Activated CD8-positive, alpha-beta T cell treated with anti-CD3 and anti-CD28 coated beads, Interleukin-2, amount 10 ng/mL, durations not matched to agents 7 days and 5 days (primary cell): ENCODE data around the gene GPALPP1. TPM values are rescaled to one million over a fixed set of nuclear protein-coding genes. Genes with fewer than 3 reads are reported as not detected.
"Not testable (repeated sequence)": the region's sequence is repeated elsewhere in the genome, so short reads cannot be mapped to it uniquely, and the experiment has no call there.

Experiments
- ATAC-seq: fragments of 150-1000 bp; cut with Tn5 transposase; one replicate; pipeline ENCODE4 v1.10.0; 2021; ENCODE audit warnings: moderate library complexity
- CTCF ChIA-PET: fragments of 350-600 bp; sonication (Branson Sonifier 250); formaldehyde crosslinking; loops from one replicate; lab custom pipeline; 2021; ENCODE audit warnings: antibody characterized with exemption; lab: Charles Lee
- POLR2A ChIA-PET: fragments of 350-600 bp; sonication (Branson Sonifier 250); formaldehyde crosslinking; loops from one replicate; lab custom pipeline; 2021; ENCODE audit warnings: antibody characterized with exemption; lab: Charles Lee
- DNase-seq: peaks from one replicate; pipeline ENCODE4 v3.0.0-alpha.2; 2020
- H3K27ac Mint-ChIP-seq: one replicate; pipeline ENCODE4 v1.8.0; 2021; ENCODE audit warnings: mild to moderate bottlenecking, mixed read lengths
- H3K27me3 Mint-ChIP-seq: one replicate; pipeline ENCODE4 v1.8.0; 2021; ENCODE audit warnings: low read depth, mixed read lengths
- H3K36me3 Mint-ChIP-seq: one replicate; pipeline ENCODE4 v1.8.0; 2021; ENCODE audit warnings: low read depth, mixed read lengths
- H3K4me1 Mint-ChIP-seq: one replicate; pipeline ENCODE4 v1.8.0; 2021; ENCODE audit warnings: low read depth, mixed read lengths
- H3K4me3 Mint-ChIP-seq: one replicate; pipeline ENCODE4 v1.8.0; 2021; ENCODE audit warnings: mild to moderate bottlenecking, mixed read lengths
- H3K9me3 Mint-ChIP-seq: one replicate; pipeline ENCODE4 v1.8.0; 2022; ENCODE audit warnings: mixed read lengths; ENCODE audit not compliant: insufficient read depth
- total RNA-seq, 2 experiments: library from RNA; stranded (reverse); gene quantifications; one replicate each; pipeline ENCODE4 v1.2.3, GENCODE V29; 2021

The GPALPP1 gene
- total RNA-seq, 2 experiments from 2014 or later: 28.9 to 31.9 TPM

DNA sequence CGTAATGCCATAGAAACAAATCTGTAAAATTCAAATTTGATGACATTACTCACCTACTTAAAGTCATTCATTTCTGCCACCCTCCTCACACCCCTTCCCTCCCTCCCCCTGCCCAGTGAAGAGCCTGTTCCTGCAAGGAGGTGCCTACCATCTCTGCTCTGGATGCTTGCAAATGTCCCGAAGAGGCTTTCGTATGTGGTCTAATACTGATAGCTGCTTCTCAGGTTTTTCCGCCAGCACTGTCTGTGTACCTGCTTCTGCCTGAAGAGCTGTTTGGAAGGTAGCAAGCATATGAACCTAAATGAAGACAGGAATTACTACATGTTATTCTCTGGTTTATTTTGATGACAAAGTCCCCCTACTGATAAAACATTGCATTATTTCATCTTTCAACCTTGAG is 57.1 kb downstream of the GPALPP1 start:
- H3K27me3 Mint-ChIP-seq: peaks cover 23% of the 10 kb centered on the region
- H3K4me3 Mint-ChIP-seq: peak overlapping the region; percentile 73
- ATAC-seq (no peak), DNase-seq (no peak)
- ChIA-PET CTCF (interaction anchor here (0.6 to 5.1 kb wide), 44 partner anchors 8 to 1080 kb away, joined by 3 to 92 read pairs (median 4); partner anchors contain the start of genes GTF2F2 and TPT1), POLR2A (interaction anchor here (1.0 kb wide), 1 partner anchor 9 kb away, joined by 3 read pairs; no protein-coding TSS in a partner anchor)
- H3K9me3 Mint-ChIP-seq: no peaks in the 10 kb centered on the region
- H3K27ac Mint-ChIP-seq: no peak overlapping the region
- no peaks in the 10 kb centered on the region for H3K36me3 Mint-ChIP-seq
- peaks cover 15% of the 10 kb centered on the region for H3K4me1 Mint-ChIP-seq

DNA sequence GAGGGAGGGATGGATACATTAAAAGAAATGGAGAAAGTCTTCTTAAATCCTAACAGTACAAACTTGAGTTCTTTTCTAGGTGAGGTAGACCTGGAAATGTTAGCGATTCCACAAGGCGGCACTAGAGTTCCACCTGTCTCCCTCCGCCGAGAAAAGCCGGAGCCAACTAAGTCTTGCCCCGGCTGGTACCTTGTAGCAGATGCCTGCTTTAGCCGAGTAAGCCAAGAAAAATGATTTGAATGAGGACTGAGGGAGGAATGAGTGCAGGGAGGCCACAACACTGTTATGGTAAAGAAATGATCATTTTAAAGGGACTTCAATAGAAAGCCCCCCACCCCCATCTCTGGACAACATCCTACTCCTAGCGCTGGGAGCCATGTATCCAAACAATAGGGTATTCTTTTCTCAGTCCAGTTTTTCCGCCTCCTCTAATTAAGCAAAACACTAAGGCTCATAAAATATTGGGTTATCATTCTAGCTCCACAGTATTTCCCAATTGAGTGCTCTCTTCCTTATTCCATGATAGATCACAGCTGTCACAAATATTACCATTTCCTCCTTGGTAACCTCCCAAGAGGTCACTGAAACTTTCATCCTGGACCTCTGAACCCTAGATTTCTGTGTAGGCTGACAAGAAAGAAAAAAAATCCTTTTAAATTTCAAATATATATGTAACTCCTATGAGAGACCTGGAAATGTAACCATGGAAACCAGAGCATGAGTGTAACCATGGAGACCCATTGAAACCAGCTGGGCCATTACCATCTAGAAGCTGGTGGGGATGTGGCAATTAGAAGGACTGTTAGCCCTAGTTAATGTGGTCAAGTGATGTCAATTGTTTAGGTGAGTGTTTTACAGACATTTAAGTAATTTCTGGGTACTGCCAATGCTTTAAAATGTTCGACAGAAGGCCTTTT is 58.3 kb downstream of the GPALPP1 start:
- ATAC-seq (peak; percentile 93), DNase-seq (peak; percentile 86)
- peaks cover 23% of the 10 kb centered on the region for H3K27me3 Mint-ChIP-seq
- POLR2A ChIA-PET: interaction anchor here (0.5 kb wide), 1 partner anchor 215 kb away, joined by 3 read pairs; no protein-coding TSS in a partner anchor
- CTCF ChIA-PET: interaction anchor here (0.5 to 5.1 kb wide), 43 partner anchors 9 to 1078 kb away, joined by 3 to 92 read pairs (median 4); partner anchors contain the start of genes GTF2F2 and TPT1
- peak overlapping the region; percentile 73 for H3K4me3 Mint-ChIP-seq
- no peaks in the 10 kb centered on the region for H3K9me3 Mint-ChIP-seq
- no peaks in the 10 kb centered on the region for H3K36me3 Mint-ChIP-seq
- H3K27ac Mint-ChIP-seq: no peak overlapping the region
- H3K4me1 Mint-ChIP-seq: peaks cover 15% of the 10 kb centered on the region

DNA sequence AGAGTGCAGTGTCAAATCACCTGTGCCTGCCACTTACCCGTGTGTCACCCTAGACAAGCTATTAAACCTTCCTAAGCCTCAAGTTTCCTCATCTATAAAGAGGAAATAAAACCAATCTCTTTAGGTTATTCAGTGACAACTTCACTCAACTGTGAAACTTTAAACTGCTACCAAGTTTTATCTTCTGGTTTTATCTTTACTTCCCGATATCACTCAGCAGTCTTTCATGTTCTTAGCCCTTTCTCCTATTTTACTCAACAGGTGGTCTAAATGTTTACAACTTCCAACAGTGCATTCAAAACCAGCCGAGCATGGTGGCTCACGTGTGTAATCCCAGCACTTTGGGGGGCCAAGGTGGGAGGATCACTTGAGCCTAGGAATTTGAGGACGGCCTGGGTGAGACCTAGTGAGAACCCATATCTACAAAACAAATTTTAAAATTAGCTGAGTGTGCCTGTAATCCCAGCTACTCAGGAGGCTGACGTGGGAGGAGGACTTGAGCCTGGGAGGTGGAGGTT is 59.6 kb downstream of the GPALPP1 start:
- peaks cover 15% of the 10 kb centered on the region for H3K4me1 Mint-ChIP-seq
- no peak overlapping the region for H3K4me3 Mint-ChIP-seq
- POLR2A ChIA-PET: interaction anchor here (0.8 to 0.9 kb wide), 2 partner anchors 18 to 283 kb away, joined by 3 read pairs; no protein-coding TSS in a partner anchor
- no peak for ATAC-seq
- CTCF ChIA-PET: interaction anchor here (0.9 to 5.1 kb wide), 11 partner anchors 14 to 442 kb away, joined by 3 to 92 read pairs (median 7); partner anchors contain the start of gene TPT1
- no peak overlapping the region for H3K27ac Mint-ChIP-seq
- H3K27me3 Mint-ChIP-seq: peaks cover 22% of the 10 kb centered on the region
- H3K36me3 Mint-ChIP-seq: no peaks in the 10 kb centered on the region
- DNase-seq: no peak
- H3K9me3 Mint-ChIP-seq: no peaks in the 10 kb centered on the region

DNA sequence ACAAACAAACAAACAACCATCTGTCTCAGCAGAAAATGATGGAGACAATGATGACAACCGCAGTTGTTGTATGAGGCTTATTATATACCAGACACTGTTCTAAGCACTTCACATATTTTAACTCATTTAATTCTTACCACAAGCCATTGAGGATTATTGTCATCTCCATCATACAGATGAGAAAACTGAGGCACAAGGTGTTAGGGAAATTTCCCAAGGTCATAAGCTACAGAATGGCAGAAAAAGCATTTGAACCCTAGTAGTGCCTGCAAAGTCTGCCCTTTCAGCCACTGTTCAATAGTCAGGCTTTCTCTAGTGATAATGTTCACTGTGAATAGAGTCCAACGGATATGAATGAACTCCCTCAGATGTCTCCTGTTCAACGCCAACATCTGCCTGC is 60.1 kb downstream of the GPALPP1 start:
- DNase-seq: no peak
- Mint-ChIP-seq H3K4me3 (no peak overlapping the region), H3K27ac (no peak overlapping the region), H3K36me3 (no peaks in the 10 kb centered on the region), H3K4me1 (peaks cover 15% of the 10 kb centered on the region), H3K27me3 (peaks cover 21% of the 10 kb centered on the region), H3K9me3 (no peaks in the 10 kb centered on the region)
- POLR2A ChIA-PET: no interaction called here
- ATAC-seq: no peak
- CTCF ChIA-PET: interaction anchor here (2.2 to 5.1 kb wide), 3 partner anchors 17 to 258 kb away, joined by 7 to 92 read pairs (median 44); no protein-coding TSS in a partner anchor

DNA sequence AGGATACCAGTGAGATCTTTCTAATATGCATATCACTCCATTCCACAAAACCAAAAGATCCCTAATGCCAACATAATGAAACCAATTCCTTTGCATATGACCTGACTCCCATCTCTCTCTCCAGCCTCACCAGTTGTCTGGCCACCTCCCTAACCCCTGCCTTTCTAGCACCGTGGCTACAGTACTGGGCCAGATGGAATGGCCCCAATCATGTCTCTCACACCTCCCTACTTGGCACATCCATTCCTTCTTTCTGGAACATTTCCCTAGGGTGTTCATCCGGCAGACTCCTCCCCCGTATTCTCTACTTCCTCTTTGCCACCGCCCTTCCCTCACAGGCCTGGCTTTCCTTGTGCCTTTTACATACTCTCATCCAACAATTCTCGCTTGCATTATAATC is 62.0 kb downstream of the GPALPP1 start:
- DNase-seq (no peak), ATAC-seq (no peak)
- no peak overlapping the region for H3K27ac Mint-ChIP-seq
- H3K4me3 Mint-ChIP-seq: no peak overlapping the region
- H3K27me3 Mint-ChIP-seq: peaks cover 23% of the 10 kb centered on the region
- peaks cover 27% of the 10 kb centered on the region for H3K4me1 Mint-ChIP-seq
- ChIA-PET POLR2A (no interaction called here), CTCF (interaction anchor here (1.0 kb wide), 1 partner anchor 258 kb away, joined by 4 read pairs; no protein-coding TSS in a partner anchor)
- H3K36me3 Mint-ChIP-seq: no peaks in the 10 kb centered on the region
- no peaks in the 10 kb centered on the region for H3K9me3 Mint-ChIP-seq

DNA sequence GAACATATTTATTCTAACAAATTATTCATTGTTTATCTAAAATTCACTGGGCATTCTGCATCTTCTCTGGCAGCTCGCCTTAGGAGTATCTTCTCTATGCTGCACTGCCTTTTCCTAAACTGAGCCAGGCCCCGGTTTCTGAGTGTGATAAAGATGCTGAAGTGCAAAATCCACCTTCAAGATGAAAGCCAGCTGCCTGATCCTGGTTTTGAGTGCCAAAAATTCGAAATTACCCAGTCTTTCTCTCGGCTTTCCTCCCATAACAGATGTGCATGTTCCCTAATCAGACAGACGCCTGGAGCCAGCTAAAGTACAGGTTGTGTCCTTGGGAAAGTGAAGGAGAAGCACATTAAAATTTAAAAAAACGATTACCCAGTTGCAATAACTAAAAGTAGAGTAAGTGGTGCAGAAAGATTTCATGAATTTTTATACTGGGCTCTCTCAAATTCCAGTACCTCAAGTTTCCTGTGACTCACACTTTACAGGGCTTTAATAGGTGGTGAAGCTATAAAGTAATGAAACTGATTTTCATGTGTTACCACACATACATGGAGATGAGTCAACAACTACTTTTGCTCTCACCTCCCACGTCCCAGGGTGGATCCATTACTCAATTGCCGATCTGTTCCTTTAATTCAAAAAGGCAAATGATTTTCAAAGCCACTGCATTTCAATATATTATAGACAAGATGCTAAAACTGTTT is 66.0 kb downstream of the GPALPP1 start:
- Mint-ChIP-seq H3K27ac (no peak overlapping the region), H3K4me1 (peaks cover 13% of the 10 kb centered on the region), H3K9me3 (no peaks in the 10 kb centered on the region), H3K4me3 (no peak overlapping the region), H3K36me3 (no peaks in the 10 kb centered on the region), H3K27me3 (peaks cover 19% of the 10 kb centered on the region)
- DNase-seq: peak; percentile 32
- CTCF ChIA-PET: interaction anchor here (0.7 to 2.4 kb wide), 4 partner anchors 8 to 308 kb away, joined by 3 to 15 read pairs (median 4); partner anchors contain the start of gene GTF2F2
- ATAC-seq: peak; percentile 74
- POLR2A ChIA-PET: interaction anchor here (1.0 kb wide), 1 partner anchor 9 kb away, joined by 3 read pairs; no protein-coding TSS in a partner anchor

DNA sequence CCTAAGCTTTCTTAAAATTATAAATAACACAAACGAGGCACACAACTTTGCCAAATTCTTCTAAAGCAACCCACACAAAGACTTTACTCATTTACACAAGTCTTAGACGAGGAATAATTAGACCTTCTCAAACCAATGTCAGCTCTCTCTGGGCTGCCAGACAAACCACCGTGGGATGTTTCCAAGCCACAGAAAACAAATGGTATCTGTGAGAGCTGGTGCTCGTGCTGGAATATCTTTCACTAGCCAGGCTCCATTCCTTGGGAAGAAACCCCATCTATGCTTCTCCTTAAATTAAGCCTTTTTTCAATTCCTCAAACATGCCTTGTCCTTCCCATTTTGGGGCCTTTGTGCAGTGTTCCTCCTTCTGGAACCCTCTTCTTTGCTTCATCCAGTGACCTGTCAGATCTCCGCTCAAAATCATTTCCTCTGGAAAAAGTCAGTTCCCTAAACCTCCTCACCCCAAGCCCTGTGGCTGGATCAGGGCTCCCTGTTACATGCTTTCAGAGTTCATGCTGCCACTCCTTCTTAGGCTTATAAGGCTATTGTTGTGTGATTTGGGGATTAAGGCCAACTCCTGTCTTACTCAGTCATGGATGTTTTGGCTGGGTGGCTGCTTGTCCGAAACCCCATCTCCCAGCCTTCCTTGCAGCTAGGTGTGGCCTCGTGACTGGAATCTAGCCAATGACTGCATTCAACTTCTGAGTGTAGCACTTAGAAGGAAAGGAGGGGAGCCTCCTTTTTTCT is 66.7 kb downstream of the GPALPP1 start:
- H3K36me3 Mint-ChIP-seq: no peaks in the 10 kb centered on the region
- CTCF ChIA-PET: interaction anchor here (0.7 to 2.4 kb wide), 4 partner anchors 9 to 307 kb away, joined by 3 to 15 read pairs (median 4); partner anchors contain the start of gene GTF2F2
- no peaks in the 10 kb centered on the region for H3K9me3 Mint-ChIP-seq
- POLR2A ChIA-PET: interaction anchor here (1.0 kb wide), 1 partner anchor 10 kb away, joined by 3 read pairs; no protein-coding TSS in a partner anchor
- no peak overlapping the region for H3K4me3 Mint-ChIP-seq
- no peak for DNase-seq
- H3K4me1 Mint-ChIP-seq: peaks cover 13% of the 10 kb centered on the region
- H3K27ac Mint-ChIP-seq: no peak overlapping the region
- ATAC-seq: no peak
- peaks cover 14% of the 10 kb centered on the region for H3K27me3 Mint-ChIP-seq

DNA sequence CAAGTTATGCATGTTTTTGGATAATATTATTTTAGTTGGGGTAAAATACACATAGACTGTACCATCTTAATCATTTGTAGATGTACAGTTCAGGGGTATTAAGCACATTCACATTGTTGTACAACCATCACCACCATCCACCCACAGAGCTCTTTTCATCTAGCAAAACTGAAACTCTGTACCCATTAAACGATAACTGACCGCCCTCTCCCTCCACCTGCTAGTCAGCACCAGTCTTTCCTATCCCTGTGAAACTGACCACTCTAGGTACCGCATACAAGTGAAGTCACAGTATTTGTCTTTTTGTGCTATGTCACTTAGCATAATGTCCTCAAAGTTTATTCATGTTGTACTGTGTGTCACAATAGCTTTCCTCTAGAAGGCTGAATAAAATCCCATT is 70.7 kb downstream of the GPALPP1 start:
- Mint-ChIP-seq H3K9me3 (no peaks in the 10 kb centered on the region), H3K4me1 (peaks cover 13% of the 10 kb centered on the region), H3K27ac (no peak overlapping the region), H3K27me3 (peaks cover 14% of the 10 kb centered on the region), H3K4me3 (no peak overlapping the region), H3K36me3 (no peaks in the 10 kb centered on the region)
- ChIA-PET CTCF (no interaction called here), POLR2A (no interaction called here)
- ATAC-seq (no peak), DNase-seq (no peak)

DNA sequence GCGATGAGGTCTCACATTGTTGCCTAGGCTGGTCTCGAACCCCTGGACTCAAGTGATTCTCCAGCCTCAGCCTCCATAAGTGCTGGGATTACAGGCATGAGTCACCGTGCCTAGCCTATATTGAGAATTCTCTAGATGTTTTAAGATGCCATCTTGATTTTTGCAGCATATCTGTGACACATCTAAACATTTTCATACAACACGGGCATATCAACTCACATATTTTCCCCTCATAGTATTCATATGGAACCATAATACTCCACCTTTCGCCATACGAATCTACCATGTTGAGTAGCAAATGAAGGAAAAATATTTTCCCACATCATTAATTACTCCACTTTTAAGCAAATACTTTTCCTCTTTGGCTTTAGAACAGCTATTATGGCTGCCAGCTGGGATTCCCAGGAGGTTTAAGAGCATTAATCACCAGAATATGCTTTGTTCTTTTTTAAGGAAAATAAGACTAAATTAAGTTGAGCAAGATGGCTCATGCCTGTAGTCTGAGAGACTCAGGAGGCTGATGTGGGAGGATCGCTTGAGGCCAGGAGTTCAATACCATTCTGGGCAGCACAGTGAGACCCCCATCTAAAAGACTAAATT is 74.0 kb downstream of the GPALPP1 start:
- no peaks in the 10 kb centered on the region for H3K36me3 Mint-ChIP-seq
- H3K9me3 Mint-ChIP-seq: no peaks in the 10 kb centered on the region
- ATAC-seq (no peak), DNase-seq (no peak)
- H3K27me3 Mint-ChIP-seq: peaks cover 12% of the 10 kb centered on the region
- CTCF ChIA-PET: no interaction called here
- no peak overlapping the region for H3K27ac Mint-ChIP-seq
- no peaks in the 10 kb centered on the region for H3K4me1 Mint-ChIP-seq
- POLR2A ChIA-PET: no interaction called here
- no peak overlapping the region for H3K4me3 Mint-ChIP-seq

DNA sequence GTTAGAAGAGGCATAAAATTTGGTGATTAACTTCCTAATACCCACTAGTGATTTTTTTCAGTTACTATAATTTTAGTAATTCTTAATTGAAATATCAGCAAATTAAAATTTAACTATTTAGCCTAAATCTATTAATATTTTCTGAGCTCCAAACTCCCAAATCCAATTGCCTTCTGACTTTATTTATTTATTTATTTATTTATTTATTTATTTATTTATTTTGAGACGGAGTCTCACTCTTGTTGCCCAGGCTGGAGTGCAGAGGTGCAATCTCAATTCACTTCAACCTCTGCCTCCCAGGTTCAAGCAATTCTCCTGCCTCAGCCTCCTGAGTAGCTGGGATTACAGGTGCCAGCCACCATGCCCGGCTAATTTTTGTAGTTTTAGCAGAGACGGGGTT is 74.6 kb downstream of the GPALPP1 start:
- CTCF ChIA-PET, H3K4me1 Mint-ChIP-seq, H3K27ac Mint-ChIP-seq, H3K9me3 Mint-ChIP-seq, H3K36me3 Mint-ChIP-seq, H3K4me3 Mint-ChIP-seq, ATAC-seq, POLR2A ChIA-PET, DNase-seq: not testable (repeated sequence)
- peaks cover 11% of the 10 kb centered on the region for H3K27me3 Mint-ChIP-seq
